Measurements from ENCODE around the gene PPFIA4.
A peak's percentile ranks its signal among the peaks of the same experiment; 100 is the strongest.

PPFIA4 gene

GRCh38 chr1:203040513-203041275 is 14.4 kb downstream of the PPFIA4 start:
- no peak for DNase-seq (ENCODE audit: low spot score)

GRCh38 chr1:203041351-203041932 is 15.2 kb downstream of the PPFIA4 start:
- no peak for DNase-seq (ENCODE audit: low spot score)

- no peak for DNase-seq (ENCODE audit: low spot score)
Measured at GRCh38 chr1:203043830-203044545, 17.7 kb downstream of the PPFIA4 start.

- no peak for DNase-seq (ENCODE audit: low spot score)
Measured at GRCh38 chr1:203044546-203045250, 18.4 kb downstream of the PPFIA4 start.

GRCh38 chr1:203045336-203045735 is 19.0 kb downstream of the PPFIA4 start:
- no peak for DNase-seq (ENCODE audit: low spot score)

GRCh38 chr1:203045821-203046594 is 19.7 kb downstream of the PPFIA4 start:
- no peak for DNase-seq (ENCODE audit: low spot score)

GRCh38 chr1:203046984-203047630 is 20.8 kb downstream of the PPFIA4 start:
- DNase-seq (ENCODE audit: low spot score) = no peak

GRCh38 chr1:203048086-203048485 is 21.8 kb downstream of the PPFIA4 start:
- DNase-seq (ENCODE audit: low spot score) = no peak

GRCh38 chr1:203048555-203049051 is 22.3 kb downstream of the PPFIA4 start:
- peak; percentile 29 for DNase-seq (ENCODE audit: low spot score)

- DNase-seq (ENCODE audit: low spot score) = no peak
Measured at GRCh38 chr1:203049077-203049476, 22.8 kb downstream of the PPFIA4 start.

- no peak for DNase-seq (ENCODE audit: low spot score)
Measured at GRCh38 chr1:203049576-203050180, 23.4 kb downstream of the PPFIA4 start.

GRCh38 chr1:203050826-203051225 is 24.5 kb downstream of the PPFIA4 start:
- no peak for DNase-seq (ENCODE audit: low spot score)

GRCh38 chr1:203051841-203052324 is 25.6 kb downstream of the PPFIA4 start:
- no peak for DNase-seq (ENCODE audit: low spot score)

- no peak for DNase-seq (ENCODE audit: low spot score)
Measured at GRCh38 chr1:203052601-203053000, 26.3 kb downstream of the PPFIA4 start.

GRCh38 chr1:203054184-203054583 is 27.9 kb downstream of the PPFIA4 start:
- DNase-seq (ENCODE audit: low spot score) = no peak

- no peak for DNase-seq (ENCODE audit: low spot score)
Measured at GRCh38 chr1:203054642-203055041, 28.4 kb downstream of the PPFIA4 start.

- DNase-seq (ENCODE audit: low spot score) = no peak
Measured at GRCh38 chr1:203055161-203055799, 29.0 kb downstream of the PPFIA4 start.

GRCh38 chr1:203056012-203056411 is 29.7 kb downstream of the PPFIA4 start:
- no peak for DNase-seq (ENCODE audit: low spot score)

- DNase-seq (ENCODE audit: low spot score) = no peak
Measured at GRCh38 chr1:203056516-203056915, 30.2 kb downstream of the PPFIA4 start.

Data from SW480 (cell line).